Upper lobe of right lung (tissue), 1 donor: ENCODE results near the gene PRKN. TPM values are rescaled to one million over a fixed set of nuclear protein-coding genes. Genes with fewer than 3 reads are reported as not detected.

Experiments
- ATAC-seq: fragments of 200-7000 bp; cut with Tn5 transposase; one replicate; pipeline ENCODE4 v1.9.1; 2020; ENCODE audit warnings: mild to moderate bottlenecking, moderate library complexity
- DNase-seq: peaks from one replicate; pipeline ENCODE4 v3.0.0-alpha.2; 2020
- H3K27ac ChIP-seq: fragments of 200-600 bp; one replicate; pipeline ENCODE4 v1.8.0; 2022
- H3K27me3 ChIP-seq: fragments of 200-600 bp; one replicate; pipeline ENCODE4 v1.8.0; 2022; ENCODE audit warnings: mild to moderate bottlenecking
- H3K36me3 ChIP-seq: fragments of 200-600 bp; one replicate; pipeline ENCODE4 v1.8.0; 2022
- H3K4me1 ChIP-seq: fragments of 200-600 bp; one replicate; pipeline ENCODE4 v1.8.0; 2022
- H3K4me3 ChIP-seq: fragments of 200-600 bp; one replicate; pipeline ENCODE4 v1.8.0; 2022; ENCODE audit warnings: mild to moderate bottlenecking
- H3K9me3 ChIP-seq: fragments of 200-600 bp; one replicate; pipeline ENCODE4 v1.8.0; 2022
- intact Hi-C: fragments of 100-400 bp; cut with DNase I; formaldehyde crosslinking; loops from one replicate; pipeline ENCODE4 v1.11.0; 2022
- total RNA-seq: library from RNA; stranded (reverse); fragmentation: NEBNext Ultra II Directional; extraction: Animal tissue kit (Norgen Biotek cat#: 25700); gene quantifications from one replicate; pipeline ENCODE4 v1.2.1, GENCODE V29; 2021
- TF ChIP-seq, protein P1 (sequence below): fragments of 200-600 bp; IDR thresholded peaks from one replicate; pipeline ENCODE4 v1.8.0; 2022; ENCODE audit warnings: antibody characterized with exemption
- donor health status: DM: no; HTN: yes; CAD: no; lungs with severe emphysema.

PRKN gene
- total RNA-seq, 1 donor from 2014 or later, result 2.7 TPM

DNA sequence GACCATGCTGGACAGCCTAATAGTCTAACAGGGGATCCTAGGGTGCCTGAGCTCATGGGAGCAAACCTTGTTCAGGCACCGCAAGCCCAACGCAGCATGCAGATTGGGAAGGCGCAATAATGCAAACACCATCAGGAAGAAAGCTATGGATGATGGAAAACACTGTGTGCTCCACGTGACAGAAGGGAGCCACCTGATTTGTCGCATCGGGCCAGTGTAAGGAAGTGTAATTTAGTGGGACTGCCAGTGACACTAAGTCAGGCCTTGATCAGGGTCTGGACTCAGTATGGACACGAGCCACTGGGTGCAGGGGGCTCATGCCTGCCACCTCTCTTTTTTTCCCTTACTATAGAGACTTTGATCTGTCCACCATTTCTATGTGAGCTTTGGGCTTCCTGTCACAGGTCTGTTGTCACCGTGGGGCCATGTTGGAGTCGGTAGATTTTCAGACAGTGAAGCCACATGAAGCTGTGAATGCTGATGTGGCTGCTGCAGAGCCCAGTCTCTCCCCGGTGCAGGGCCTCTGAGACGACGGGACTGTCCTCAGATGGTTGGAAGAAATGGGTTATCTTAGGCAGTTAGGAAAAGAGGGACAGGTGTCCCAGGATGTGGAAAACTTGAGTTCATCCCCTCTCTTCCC lies 1379.5 kb downstream of the PRKN start:
- H3K36me3 ChIP-seq, result no peaks in the 10 kb centered on the region
- H3K4me3 ChIP-seq, result no peak overlapping the region
- intact Hi-C loops, result no loop called here
- ATAC-seq (no peak), DNase-seq (no peak)
- no peaks in the 10 kb centered on the region for H3K4me1 ChIP-seq
- no peak overlapping the region for H3K27ac ChIP-seq
- TF ChIP-seq, protein P1, sequence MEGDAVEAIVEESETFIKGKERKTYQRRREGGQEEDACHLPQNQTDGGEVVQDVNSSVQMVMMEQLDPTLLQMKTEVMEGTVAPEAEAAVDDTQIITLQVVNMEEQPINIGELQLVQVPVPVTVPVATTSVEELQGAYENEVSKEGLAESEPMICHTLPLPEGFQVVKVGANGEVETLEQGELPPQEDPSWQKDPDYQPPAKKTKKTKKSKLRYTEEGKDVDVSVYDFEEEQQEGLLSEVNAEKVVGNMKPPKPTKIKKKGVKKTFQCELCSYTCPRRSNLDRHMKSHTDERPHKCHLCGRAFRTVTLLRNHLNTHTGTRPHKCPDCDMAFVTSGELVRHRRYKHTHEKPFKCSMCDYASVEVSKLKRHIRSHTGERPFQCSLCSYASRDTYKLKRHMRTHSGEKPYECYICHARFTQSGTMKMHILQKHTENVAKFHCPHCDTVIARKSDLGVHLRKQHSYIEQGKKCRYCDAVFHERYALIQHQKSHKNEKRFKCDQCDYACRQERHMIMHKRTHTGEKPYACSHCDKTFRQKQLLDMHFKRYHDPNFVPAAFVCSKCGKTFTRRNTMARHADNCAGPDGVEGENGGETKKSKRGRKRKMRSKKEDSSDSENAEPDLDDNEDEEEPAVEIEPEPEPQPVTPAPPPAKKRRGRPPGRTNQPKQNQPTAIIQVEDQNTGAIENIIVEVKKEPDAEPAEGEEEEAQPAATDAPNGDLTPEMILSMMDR, result no peak
- H3K27me3 ChIP-seq, result no peaks in the 10 kb centered on the region
- no peaks in the 10 kb centered on the region for H3K9me3 ChIP-seq

DNA sequence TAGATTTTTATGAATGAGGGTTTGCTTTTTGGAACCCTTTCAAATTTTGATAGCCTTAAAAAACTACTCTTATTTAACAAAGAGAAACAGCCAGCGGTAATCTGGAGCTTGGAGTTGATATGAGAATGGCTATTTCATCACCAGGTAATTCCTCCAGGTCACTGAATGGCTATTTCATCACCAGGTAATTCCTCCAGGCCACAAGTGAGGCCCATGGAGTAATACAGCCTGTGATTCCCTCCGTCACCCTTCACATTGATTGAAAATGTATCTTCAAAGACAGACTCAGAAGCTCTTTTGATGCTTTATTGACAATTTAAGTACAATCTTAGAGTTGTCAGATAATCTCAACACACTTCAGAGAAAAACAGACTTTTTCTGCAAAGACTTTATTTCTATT lies 1380.4 kb downstream of the PRKN start:
- Histone ChIP-seq H3K27ac (no peak overlapping the region), H3K36me3 (no peaks in the 10 kb centered on the region), H3K4me1 (no peaks in the 10 kb centered on the region), H3K9me3 (no peaks in the 10 kb centered on the region), H3K4me3 (no peak overlapping the region), H3K27me3 (no peaks in the 10 kb centered on the region)
- ATAC-seq (no peak), DNase-seq (no peak)
- intact Hi-C loops, result no loop called here
- TF ChIP-seq, protein P1, result no peak

DNA sequence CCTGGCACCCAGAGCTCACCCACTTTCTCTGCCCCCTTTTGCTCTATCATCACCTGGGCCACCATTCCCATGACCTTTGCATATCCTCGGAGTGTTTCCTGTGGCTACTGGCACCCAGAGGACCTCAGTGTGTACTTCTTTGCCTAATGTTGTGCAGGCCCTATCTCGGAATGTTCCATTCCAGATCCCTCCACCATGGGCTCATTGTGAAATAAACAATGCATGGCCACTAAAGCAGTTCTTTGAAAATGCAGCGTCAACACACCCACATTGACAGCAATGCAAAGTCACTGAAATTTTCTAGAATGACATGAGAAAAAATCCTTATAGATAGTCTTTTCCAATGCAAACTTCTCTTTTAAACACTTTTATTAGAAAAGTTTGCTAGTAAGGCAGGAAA lies 1380.8 kb downstream of the PRKN start:
- Histone ChIP-seq H3K4me1 (no peaks in the 10 kb centered on the region), H3K36me3 (no peaks in the 10 kb centered on the region), H3K27ac (no peak overlapping the region), H3K27me3 (no peaks in the 10 kb centered on the region), H3K4me3 (no peak overlapping the region), H3K9me3 (no peaks in the 10 kb centered on the region)
- DNase-seq (no peak), ATAC-seq (no peak)
- TF ChIP-seq, protein P1, result no peak
- intact Hi-C loops, result no loop called here

DNA sequence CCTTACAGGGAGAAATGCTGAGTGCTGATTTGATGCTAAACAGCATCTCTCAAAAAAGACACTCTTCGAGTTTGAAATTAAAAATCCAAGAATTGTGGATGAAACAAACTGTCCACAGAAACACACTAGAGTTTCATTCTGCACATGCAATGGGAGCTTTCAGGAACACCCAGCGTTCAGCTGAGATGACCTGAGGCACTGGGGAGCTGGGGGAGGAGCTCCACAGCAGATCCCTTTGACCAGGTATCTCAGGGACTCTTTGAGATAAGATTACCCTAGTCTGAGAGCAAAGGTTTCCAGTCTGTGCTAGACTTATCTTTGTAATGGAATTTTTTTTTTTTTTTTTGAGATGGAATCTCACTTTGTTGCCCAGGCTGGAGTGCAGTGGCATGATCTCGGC lies 1382.9 kb downstream of the PRKN start:
- no peaks in the 10 kb centered on the region for H3K9me3 ChIP-seq
- TF ChIP-seq, protein P1, result no peak
- H3K27ac ChIP-seq, result no peak overlapping the region
- no peaks in the 10 kb centered on the region for H3K27me3 ChIP-seq
- ATAC-seq (no peak), DNase-seq (no peak)
- no peaks in the 10 kb centered on the region for H3K4me1 ChIP-seq
- H3K4me3 ChIP-seq, result no peak overlapping the region
- intact Hi-C loops, result no loop called here
- no peaks in the 10 kb centered on the region for H3K36me3 ChIP-seq

DNA sequence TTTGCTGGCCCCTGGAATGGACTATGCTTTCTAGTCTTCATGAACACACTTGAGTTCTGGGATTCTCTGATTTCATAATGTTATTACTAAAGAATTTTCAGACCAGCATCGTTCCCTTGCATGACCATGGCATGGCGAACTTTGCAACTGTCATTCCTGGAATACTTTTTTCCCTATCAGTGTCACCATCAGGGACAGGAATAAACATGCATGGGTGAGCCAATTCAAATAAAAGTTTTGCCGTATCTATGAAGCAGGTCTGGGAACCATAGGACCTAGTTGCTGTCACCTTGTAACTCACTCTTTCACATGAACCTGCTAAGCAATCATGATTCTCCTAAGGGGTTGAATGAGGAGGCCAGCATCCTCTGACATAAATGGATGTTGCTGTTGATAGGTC lies 1385.5 kb downstream of the PRKN start:
- intact Hi-C loops, result no loop called here
- Histone ChIP-seq H3K27ac (no peak overlapping the region), H3K9me3 (no peaks in the 10 kb centered on the region), H3K36me3 (no peaks in the 10 kb centered on the region), H3K4me1 (no peaks in the 10 kb centered on the region), H3K4me3 (no peak overlapping the region), H3K27me3 (no peaks in the 10 kb centered on the region)
- ATAC-seq (no peak), DNase-seq (no peak)
- TF ChIP-seq, protein P1, result no peak

DNA sequence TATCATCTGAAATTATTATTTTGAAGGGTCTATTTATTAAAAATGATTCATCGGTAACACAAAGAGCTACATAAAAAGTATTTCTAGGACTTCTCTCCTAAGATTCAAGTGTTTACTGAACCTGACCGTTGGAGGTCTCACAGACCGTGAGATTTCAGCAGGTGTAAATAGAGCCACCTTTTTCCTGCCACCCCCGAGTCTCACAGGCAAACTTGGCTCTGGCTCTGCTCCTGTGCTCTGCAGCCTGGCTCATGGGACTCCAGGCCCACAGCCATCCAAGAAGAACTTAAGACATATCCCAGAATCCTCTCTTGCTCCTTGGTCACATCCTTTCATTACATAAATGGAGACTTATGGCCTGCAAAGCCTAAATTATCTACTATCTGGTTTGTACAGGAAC lies 1385.9 kb downstream of the PRKN start:
- no peaks in the 10 kb centered on the region for H3K36me3 ChIP-seq
- intact Hi-C loops, result no loop called here
- H3K4me3 ChIP-seq, result no peak overlapping the region
- H3K27me3 ChIP-seq, result no peaks in the 10 kb centered on the region
- no peak for ATAC-seq
- TF ChIP-seq, protein P1, result no peak
- no peaks in the 10 kb centered on the region for H3K9me3 ChIP-seq
- no peak overlapping the region for H3K27ac ChIP-seq
- DNase-seq, result no peak
- H3K4me1 ChIP-seq, result no peaks in the 10 kb centered on the region
